HS-5 (cell line): Measurements from ENCODE around the gene CDH7.

Experiments
- DNase-seq: peaks from one replicate; pipeline ENCODE4 v3.0.0-alpha.2; 2012; ENCODE audit warnings: low read depth

CDH7 gene

DNA sequence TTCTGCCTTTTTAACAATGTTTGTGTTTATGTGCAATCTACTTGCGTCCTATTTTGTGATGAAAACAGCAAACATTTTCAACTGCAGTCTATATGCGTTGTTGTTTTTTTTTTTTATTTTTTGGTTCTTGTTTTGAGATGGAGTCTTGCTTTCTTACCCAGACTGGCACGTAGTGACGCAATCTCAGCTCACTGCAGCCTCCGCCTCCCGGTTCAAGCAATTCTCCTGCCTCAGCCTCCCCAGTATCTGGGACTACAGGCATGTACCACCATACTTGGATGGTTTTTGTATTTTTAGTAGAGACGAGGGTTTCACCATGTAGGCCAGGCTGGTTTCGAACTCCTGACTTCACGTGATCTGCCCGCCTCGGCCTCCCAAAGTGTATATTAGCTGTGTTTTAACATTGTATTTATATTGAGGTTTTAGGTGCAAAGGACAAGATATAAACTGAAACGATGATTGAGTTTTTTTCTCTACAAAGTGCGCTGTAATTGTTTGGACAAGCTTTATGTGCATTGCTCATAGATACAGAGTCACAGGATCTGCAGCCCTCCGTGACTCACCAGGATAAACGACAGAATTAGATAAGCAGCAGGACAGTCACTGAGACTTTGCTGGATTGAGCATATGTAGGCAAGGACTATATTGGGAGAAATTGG is 17.4 kb downstream of the CDH7 start:
- peak; percentile 9 for DNase-seq

- no peak for DNase-seq
Observed at GRCh38 chr18:65769652-65770051, 18.8 kb downstream of the CDH7 start.

DNA sequence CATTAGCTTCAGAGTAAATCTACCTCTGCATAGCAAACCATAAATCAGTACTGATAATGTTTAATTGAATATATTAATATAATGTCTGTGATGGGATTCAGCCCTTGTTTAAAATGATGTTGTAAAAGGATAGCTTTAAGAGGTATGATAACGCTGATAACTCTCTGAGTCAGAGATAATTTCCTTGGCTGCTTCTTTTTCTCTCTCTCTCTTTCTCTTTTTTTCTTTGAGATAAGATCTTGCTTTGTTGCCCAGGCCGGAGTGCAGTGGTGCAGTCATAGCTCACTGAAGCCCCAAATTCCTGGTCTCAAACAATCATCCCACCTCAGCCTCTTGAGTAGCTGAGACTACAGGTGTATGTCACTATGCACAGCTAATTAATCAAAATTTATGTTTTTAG is 35.7 kb downstream of the CDH7 start:
- no peak for DNase-seq

GRCh38 chr18:65788373-65788772 is 37.6 kb downstream of the CDH7 start:
- DNase-seq = no peak

DNA sequence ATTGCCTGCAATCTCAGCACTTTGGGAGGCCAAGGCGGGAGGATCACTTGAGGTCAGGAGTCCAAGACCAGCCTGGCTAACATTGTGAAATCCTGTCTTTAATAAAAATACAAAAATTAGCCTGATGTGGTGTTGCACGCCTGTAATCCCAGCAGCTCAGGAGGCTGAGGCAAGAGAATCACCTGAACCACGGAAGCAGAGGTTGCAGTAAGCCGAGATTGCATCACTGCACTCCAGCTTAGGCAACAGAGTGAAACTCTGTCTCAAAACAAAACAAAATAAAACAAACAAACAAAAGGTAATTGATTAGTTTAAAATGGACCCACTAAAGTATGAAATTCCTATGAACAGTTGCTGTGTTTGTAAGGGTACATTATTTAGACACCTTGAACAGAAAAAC is 39.8 kb downstream of the CDH7 start:
- no peak for DNase-seq

DNA sequence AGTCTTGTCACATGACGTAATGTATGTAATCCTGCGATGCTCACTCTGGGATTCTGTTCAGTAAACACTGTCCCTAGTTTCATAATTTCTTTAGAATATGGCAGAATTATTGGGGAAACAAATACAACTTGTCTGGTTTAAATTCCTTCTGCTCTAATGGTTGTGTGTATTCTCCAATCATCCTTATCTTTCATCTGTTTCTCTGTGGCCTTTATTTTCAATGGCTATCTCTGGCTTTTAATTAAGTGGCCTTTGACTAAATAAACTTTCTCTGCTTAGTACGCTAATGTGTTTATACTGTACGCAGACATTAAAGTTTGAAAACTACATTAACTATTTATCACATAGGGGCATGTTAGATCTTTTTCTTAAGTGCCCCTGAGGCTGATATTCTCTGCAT is 40.9 kb downstream of the CDH7 start:
- DNase-seq = no peak

DNA sequence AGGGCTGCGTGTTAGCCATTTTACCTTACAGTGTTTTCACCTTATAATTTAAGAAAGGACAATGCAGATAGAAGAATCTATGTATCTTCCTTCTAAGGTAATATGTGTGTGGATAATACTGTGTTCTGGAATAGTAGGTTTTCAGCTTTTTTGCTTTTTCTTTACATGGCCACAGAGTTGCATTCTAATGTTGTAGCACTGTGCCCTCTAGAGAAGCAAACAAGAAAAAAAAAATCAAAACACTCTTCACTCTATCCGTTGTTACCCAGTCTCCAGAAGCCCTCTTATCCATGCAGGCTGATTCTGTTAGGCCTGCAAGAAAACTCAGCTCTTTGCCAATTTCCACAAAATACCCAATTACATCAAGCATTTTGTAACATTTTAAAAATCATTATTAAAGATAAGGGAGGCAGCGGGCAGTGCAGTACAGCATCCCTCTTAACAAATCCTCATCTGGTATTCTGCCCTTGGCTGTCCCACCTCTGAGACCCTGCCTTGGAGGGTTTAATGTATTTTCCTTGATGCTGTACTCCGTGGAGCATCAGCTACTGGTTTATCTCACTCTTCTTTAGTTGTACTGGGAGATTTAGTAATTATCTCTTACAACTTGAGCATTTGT is 41.8 kb downstream of the CDH7 start:
- DNase-seq = no peak

DNA sequence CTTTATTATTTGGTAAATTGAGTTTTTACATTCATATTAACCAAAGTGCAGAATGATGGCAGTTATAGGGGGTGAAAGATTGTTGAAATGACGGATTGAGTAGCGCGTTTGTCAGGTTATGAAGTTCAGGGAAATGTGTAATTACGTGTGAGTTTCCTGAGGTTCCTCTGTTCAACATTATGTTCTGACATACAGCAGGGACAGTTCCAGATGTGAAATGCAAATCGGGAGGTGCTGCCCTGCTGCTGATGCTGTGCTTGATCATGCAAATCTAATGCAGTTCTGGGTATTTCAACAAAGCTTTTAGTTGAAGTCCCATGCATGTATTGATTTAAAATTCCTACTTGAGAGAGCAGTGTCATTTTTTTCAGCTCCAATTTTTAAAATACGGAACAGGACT is 57.9 kb downstream of the CDH7 start:
- DNase-seq = no peak

DNA sequence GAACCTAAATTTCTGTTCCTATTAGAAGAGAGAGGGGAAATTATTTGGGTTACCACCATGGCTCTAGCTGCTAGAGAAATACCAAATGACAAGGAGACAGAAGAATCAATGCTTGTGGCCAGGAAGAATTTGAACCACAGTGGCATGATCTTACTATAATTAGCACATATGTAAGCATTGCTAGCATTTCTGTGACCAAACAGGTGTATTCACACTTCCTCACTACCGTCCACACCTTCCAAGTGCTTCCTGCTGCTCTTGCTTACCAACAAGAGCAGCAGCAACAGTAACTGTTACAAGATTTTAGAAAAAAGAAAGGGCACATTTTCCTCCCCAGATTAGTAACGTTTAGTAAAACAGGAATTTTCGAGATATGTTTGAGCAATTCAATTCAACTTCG is 60.5 kb downstream of the CDH7 start:
- DNase-seq = no peak

DNA sequence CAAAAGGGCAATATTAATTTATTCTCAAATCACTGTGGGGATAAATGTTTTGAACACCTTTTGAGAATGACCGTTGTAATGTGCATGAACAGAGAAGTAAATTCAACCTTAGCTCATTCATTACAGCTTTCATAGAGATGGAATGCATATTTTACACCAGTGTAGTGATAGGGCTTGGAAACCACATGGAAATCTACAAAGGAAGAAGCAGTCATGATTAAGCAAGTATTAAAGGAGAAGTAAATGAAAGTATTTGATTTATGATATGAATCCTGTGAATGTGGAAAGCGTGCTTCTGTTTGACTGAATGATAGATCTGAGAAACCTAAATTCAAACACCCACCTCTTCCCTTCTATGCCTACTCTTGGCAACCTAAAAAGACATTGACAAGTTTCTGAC is 64.7 kb downstream of the CDH7 start:
- DNase-seq = no peak

DNA sequence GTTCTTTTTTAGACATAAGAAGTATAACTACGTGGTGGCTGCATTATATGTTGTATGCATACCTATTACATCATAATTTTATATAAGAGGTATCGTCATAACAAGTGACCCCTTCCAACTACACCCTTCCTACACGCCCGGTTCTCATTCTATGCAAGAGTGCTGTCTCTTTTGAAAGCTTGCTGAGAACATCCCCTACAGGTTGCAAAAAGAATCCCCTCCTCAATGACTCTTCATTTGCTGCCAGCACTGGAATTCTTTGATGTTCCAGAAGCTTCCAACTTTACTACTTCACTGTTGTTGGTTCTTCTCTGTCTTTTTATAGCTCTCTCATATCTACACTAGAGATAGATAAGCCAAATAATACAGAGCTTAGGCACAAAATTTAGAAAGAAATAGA is 66.4 kb downstream of the CDH7 start:
- no peak for DNase-seq

DNA sequence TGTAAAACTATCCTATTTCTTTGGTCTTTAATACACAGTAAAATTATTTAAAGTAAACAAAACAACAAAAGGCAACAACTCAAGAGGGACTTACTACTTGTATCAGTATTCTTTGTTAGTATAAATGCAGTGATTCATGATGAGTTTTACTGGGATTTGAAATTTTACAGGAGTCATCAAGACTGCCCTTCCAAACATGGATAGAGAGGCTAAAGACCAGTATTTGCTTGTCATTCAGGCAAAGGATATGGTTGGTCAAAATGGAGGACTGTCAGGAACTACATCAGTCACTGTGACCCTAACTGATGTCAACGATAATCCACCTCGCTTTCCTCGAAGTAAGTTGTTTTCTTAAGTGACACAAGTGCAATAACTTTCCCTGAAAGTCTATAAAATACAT is 71.1 kb downstream of the CDH7 start:
- no peak for DNase-seq

DNA sequence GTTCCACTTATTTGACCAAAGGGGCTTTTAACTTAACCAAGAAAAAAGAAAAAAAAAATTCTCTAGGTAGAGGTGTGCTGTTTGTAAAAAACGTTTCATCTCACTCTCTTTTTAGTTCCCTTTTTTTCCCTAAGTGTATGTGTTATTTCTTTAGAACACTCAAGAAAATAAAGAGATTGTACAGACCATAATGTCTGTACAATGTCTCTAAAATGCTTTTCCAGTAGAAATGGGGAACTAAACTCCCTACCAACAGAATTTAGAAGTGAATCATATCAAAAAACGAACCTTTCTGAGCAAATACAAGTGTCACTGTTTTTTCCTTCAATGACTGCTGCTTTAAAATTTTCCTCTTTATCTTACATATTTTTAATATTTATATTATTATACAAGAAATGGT is 72.0 kb downstream of the CDH7 start:
- no peak for DNase-seq

DNA sequence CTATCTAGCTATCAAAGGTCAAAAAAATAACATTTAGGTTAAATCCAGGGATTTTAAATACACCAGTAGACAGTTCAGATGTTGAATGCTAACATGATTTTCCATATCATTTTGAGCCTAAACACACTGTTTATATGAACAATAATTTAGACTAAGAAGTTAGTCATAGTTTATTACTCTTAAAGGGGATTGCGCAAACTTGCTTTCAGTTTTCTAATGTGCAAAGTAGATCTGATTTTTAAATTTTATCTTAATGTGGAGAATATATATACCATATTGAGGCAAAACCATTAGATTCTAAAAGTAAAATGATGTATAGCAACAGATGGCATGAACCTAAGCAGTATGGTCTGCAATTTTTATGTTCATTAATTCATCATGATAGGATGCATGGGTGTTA is 76.6 kb downstream of the CDH7 start:
- DNase-seq = no peak

DNA sequence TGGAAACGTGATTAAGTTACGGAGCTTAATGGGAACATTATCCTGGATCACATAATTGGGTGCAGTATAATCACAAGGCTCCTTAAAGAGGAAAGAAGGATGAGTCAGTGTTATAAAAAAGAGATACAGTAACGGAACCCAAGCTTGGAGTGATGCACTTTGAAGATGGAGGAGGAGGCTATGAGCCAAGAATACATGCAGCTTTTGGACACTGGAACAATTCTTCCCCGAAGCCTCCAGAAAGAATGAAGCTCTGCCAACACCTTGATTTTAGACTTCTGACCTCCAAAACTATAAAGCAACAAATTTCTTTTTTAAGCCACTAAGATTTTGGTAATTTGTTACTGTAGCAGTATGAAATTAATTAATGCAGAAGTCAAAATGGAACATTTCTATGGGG is 85.1 kb downstream of the CDH7 start:
- no peak for DNase-seq

DNA sequence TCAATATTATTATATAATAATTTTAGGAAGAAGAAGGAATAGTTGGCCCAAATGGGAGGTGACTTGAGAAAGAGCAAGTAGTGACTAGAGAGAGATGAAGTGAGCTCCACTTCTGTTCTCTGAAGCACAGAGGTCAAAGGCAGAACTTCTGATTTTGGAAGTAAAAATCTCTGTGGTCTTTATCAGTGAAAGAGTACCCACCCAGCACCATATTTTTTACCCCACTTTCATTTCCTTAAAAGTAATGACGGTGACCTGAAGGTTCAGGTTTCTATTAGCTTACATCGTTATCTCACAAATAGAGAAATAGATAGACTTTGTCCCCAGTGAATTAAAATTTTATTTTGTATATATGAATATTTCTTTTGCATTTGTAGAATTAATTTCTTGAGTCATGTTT is 95.3 kb downstream of the CDH7 start:
- DNase-seq = no peak

GRCh38 chr18:65852273-65852672 is 101.5 kb downstream of the CDH7 start:
- DNase-seq = no peak

DNA sequence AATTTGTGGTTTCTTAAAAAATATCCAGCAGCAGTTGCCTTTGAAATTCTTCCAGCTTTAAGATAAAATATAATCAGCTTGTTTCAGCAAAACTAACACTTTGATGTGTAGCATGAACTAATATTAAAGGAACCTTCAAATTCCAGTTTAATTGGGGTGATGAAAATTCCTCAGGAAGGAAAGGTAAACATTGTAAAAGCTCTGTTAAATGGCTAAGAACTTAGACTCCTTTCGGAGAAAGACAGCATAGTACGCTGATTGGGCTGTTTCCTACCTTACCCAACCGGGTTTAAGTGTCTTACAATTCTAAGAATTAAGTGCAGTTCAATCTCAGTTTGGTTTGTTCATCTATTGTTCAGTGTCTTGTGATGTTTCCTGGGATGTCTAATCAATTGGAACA is 108.3 kb downstream of the CDH7 start:
- DNase-seq = no peak

- DNase-seq = no peak
Observed at GRCh38 chr18:65869527-65869926, 118.7 kb downstream of the CDH7 start.

GRCh38 chr18:65876310-65876709 is 125.5 kb downstream of the CDH7 start:
- no peak for DNase-seq

GRCh38 chr18:65897292-65897691 is 146.5 kb downstream of the CDH7 start:
- no peak for DNase-seq

GRCh38 chr18:65901522-65901921 is 150.7 kb downstream of the CDH7 start:
- DNase-seq = no peak

DNA sequence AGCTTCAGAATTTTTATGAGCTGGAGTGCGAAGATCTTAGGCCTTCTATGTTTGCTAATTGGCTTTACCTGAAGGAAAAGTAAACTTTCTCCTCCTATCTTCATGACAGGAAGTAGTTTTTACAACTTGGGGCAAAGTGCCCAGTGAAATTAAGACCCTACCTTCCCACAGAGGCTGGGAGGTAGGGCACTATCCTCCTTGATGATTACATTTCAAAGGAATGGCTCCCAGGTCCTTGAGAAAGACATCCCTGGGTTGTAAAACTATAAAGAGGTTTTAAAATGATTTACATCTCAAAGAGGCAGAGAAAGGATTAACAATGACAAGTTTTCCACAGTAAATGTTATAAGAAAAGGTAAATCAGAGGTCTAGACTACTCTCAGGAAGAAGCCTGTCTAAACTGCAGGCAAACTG is 155.8 kb downstream of the CDH7 start:
- no peak for DNase-seq

DNA sequence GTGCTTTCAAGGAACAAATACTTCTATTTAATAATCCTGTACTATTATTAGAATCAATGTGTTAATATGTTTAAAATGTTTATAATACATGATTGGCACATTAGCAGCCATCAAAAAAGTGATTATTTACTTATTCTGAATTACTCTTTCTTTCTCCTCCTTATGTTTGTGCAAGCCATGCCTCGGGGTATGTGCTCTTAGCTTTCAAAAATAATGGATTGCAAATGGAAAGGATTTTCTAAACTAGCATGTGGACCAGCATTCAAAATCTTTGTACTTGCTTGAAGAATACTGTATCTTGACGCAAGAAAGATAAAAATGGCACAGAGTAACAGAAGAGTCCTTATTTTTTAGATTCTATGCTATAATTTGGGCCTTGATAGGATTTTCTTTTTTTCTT is 156.5 kb downstream of the CDH7 start:
- no peak for DNase-seq
